Peyer's patch (tissue), 4 donors: Measurements from ENCODE around the gene CGNL1. TPM values are rescaled to one million over a fixed set of nuclear protein-coding genes. Genes with fewer than 3 reads are reported as not detected.

Experiments
- DNase-seq, 3 donors: peaks; one replicate each; pipeline ENCODE4 v3.0.0-alpha.2; 2017 to 2019
- H3K27ac ChIP-seq, 4 donors: fragments of 200-600 bp; sonication (generic); one replicate each; pipeline ENCODE4 v1.5.1; 2016 to 2019
- H3K27me3 ChIP-seq, 2 donors: fragments of 200-600 bp; sonication (generic); one replicate each; pipeline ENCODE4 v1.5.1; 2019
- H3K36me3 ChIP-seq, 3 donors: fragments of 200-600 bp; sonication (generic); one replicate each; pipeline ENCODE4 v1.5.1; 2016 to 2019
- H3K4me1 ChIP-seq, 4 donors: fragments of 200-600 bp; sonication (generic); one replicate each; pipeline ENCODE4 v1.5.1; 2016 to 2019
- H3K4me3 ChIP-seq, 4 donors: fragments of 200-600 bp; sonication (generic); 1 replicate in 3 of 4; 2 replicates in 1 of 4; pipeline ENCODE4 v1.5.1; 2016 to 2019; ENCODE audit warnings: mild to moderate bottlenecking in 1 of 4
- H3K9me3 ChIP-seq, 4 donors: fragments of 200-600 bp; sonication (generic); one replicate each; pipeline ENCODE4 v1.5.1; 2016 to 2019; ENCODE audit warnings: mild to moderate bottlenecking in 1 of 4
- POLR2A ChIP-seq, 2 donors: fragments of 450-650 bp; IDR thresholded peaks; one replicate each; pipeline ENCODE4 v1.5.1; 2017; ENCODE audit warnings: antibody characterized with exemption in 2 of 2, mild to moderate bottlenecking in 2 of 2, moderate library complexity in 2 of 2
- total RNA-seq, 4 donors: library from RNA; depleted of rRNA; stranded (reverse); fragments of >200 nt; gene quantifications; one replicate each; pipeline ENCODE4 v1.1.0, GENCODE V29; 2016
- TF ChIP-seq, protein P1 (sequence below), 6 experiments: fragments of 450-650 bp in 4 of 6; fragments of 200-600 bp in 2 of 6; sonication (generic) in 1 of 6; IDR thresholded peaks; one replicate each; pipeline ENCODE4 v1.5.1; 2017 to 2019; ENCODE audit warnings: antibody characterized with exemption in 6 of 6, mild to moderate bottlenecking in 3 of 6, moderate library complexity in 1 of 6

The CGNL1 gene
- total RNA-seq, 4 donors from 2014 or later = 1.2 to 9.9 (median 2.1) TPM

DNA sequence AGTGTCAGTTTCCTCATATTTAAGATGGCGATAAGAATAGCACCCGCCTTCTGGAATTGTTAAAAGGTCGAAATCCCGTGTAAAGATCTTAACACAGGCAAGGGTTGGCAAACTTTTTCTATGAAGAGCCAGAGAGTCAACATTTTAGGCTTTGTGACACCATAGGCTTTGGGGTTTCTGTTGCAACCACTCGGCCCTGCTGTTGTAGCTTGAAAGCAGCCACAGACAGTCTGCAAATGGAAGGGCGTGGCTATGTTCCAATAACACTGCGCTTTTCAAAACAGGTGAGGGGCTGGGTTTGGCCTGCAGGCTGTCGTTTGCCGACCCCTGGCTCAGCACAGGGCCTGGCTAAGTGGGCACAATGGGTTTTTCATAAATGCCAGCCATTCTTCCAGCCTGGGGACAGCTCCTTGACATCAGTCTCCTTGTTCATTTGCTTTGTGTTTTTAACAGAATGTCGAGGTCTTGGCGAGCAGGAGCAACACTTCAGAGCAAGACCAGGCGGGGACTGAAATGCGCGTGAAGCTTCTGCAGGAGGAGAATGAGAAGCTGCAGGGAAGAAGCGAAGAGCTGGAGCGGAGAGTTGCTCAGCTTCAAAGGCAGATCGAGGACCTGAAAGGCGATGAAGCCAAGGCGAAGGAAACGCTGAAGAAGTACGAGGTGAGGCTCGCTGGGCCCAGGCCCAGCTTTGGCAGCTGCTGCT is 140.2 kb downstream of the CGNL1 start:
- TF ChIP-seq, protein P1, sequence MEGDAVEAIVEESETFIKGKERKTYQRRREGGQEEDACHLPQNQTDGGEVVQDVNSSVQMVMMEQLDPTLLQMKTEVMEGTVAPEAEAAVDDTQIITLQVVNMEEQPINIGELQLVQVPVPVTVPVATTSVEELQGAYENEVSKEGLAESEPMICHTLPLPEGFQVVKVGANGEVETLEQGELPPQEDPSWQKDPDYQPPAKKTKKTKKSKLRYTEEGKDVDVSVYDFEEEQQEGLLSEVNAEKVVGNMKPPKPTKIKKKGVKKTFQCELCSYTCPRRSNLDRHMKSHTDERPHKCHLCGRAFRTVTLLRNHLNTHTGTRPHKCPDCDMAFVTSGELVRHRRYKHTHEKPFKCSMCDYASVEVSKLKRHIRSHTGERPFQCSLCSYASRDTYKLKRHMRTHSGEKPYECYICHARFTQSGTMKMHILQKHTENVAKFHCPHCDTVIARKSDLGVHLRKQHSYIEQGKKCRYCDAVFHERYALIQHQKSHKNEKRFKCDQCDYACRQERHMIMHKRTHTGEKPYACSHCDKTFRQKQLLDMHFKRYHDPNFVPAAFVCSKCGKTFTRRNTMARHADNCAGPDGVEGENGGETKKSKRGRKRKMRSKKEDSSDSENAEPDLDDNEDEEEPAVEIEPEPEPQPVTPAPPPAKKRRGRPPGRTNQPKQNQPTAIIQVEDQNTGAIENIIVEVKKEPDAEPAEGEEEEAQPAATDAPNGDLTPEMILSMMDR (IDR thresholded peaks at IDR 0.05) = no peak
- no peak for TF ChIP-seq POLR2A (IDR thresholded peaks at IDR 0.05)

DNA sequence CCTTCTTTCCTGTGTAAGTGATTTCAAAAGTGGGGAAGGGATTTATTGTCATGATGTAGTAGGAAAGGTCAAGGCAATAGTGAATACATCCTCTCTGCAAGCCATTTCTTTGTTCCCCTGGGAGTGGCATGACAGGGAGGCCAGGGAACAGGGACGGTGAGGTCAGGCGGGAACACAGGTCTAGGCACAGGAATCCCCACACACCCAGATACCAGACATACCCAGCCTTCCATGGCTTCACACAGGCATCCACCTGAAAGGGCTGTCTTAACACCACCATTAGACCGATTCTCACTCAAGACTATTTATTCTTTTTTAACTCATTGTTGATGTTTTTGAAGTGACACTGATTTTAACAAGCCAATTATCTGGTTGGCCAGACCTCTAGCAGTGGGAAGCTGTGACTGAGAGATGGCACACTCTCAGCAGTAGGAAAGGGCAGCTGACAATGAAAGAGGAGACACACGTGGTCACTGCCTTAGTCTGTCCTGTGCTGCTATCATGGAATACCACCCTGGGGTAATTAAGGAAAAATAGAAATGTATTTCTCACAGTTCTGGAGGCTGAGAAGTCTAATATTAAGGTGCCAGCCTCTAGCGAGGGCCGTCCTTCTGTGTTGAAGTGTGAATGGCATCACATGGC is 140.8 kb downstream of the CGNL1 start:
- Histone ChIP-seq H3K4me3 (no peak overlapping the region), H3K4me1 (no peaks in the 10 kb centered on the region), H3K27ac (no peak overlapping the region), H3K36me3 (no peaks in the 10 kb centered on the region), H3K27me3 (no peaks in the 10 kb centered on the region), H3K9me3 (no peaks in the 10 kb centered on the region)
- TF ChIP-seq POLR2A (IDR thresholded peaks at IDR 0.05) = no peak
- TF ChIP-seq, protein P1 (IDR thresholded peaks at IDR 0.05) = no peak
- no peak for DNase-seq

More for the DNA sequence above, 140.2 kb downstream of the CGNL1 start:
- Histone ChIP-seq H3K9me3 (no peaks in the 10 kb centered on the region), H3K4me1 (no peaks in the 10 kb centered on the region), H3K4me3 (no peak overlapping the region), H3K27me3 (no peaks in the 10 kb centered on the region), H3K27ac (no peak overlapping the region), H3K36me3 (no peaks in the 10 kb centered on the region)
- DNase-seq = no peak

- H3K27ac ChIP-seq = no peak overlapping the region
- no peaks in the 10 kb centered on the region for H3K4me1 ChIP-seq
- no peaks in the 10 kb centered on the region for H3K27me3 ChIP-seq
- no peaks in the 10 kb centered on the region for H3K9me3 ChIP-seq
- no peaks in the 10 kb centered on the region for H3K36me3 ChIP-seq
- no peak for DNase-seq
- no peak overlapping the region for H3K4me3 ChIP-seq
- TF ChIP-seq POLR2A (IDR thresholded peaks at IDR 0.05) = no peak
- TF ChIP-seq, protein P1 (IDR thresholded peaks at IDR 0.05) = no peak
Measured at GRCh38 chr15:57518779-57519405, 142.6 kb downstream of the CGNL1 start.

- Histone ChIP-seq H3K9me3 (no peaks in the 10 kb centered on the region), H3K4me1 (no peaks in the 10 kb centered on the region), H3K36me3 (no peaks in the 10 kb centered on the region), H3K27me3 (no peaks in the 10 kb centered on the region), H3K4me3 (no peak overlapping the region), H3K27ac (no peak overlapping the region)
- DNase-seq = no peak
- TF ChIP-seq, protein P1 (IDR thresholded peaks at IDR 0.05) = no peak
- no peak for TF ChIP-seq POLR2A (IDR thresholded peaks at IDR 0.05)
Measured at GRCh38 chr15:57519806-57520205, 143.5 kb downstream of the CGNL1 start.

GRCh38 chr15:57521503-57521902 is 145.2 kb downstream of the CGNL1 start:
- no peak for DNase-seq
- H3K9me3 ChIP-seq = no peaks in the 10 kb centered on the region
- H3K36me3 ChIP-seq = no peaks in the 10 kb centered on the region
- H3K4me1 ChIP-seq = no peaks in the 10 kb centered on the region
- no peak overlapping the region for H3K27ac ChIP-seq
- no peaks in the 10 kb centered on the region for H3K27me3 ChIP-seq
- TF ChIP-seq POLR2A (IDR thresholded peaks at IDR 0.05) = no peak
- TF ChIP-seq, protein P1 (IDR thresholded peaks at IDR 0.05) = no peak
- no peak overlapping the region for H3K4me3 ChIP-seq
